Keratinocyte (primary cell): ENCODE measurements around the gene ZFAND6. TPM values are rescaled to one million over a fixed set of nuclear protein-coding genes. Genes with fewer than 3 reads are reported as not detected.

Experiments used
- DNase-seq: peaks from one replicate; pipeline ENCODE4 v3.0.0-alpha.2; 2011; ENCODE audit warnings: low read depth, missing footprints, low spot score
- FAIRE-seq: peaks from 2 replicates; lab custom pipeline; 2011; peaks lifted over from hg19 to GRCh38; lab: Jason Lieb, UNC
- H2AFZ ChIP-seq: 2 replicates; pipeline ENCODE4 v1.6.0; 2012; ENCODE audit warnings: low read length, control low read depth, inconsistent platforms; ENCODE audit not compliant: control insufficient read depth
- H3K27ac ChIP-seq: 2 replicates; pipeline ENCODE4 v1.5.1; 2011; ENCODE audit warnings: low read length; ENCODE audit not compliant: control insufficient read depth, insufficient read depth
- H3K27me3 ChIP-seq: 3 replicates; pipeline ENCODE4 v1.6.0; 2011; ENCODE audit warnings: low read length; ENCODE audit not compliant: control insufficient read depth, insufficient read depth; ENCODE audit errors: extremely low read depth
- H3K36me3 ChIP-seq, 2 experiments: 2 replicates in 1 of 2; 3 replicates in 1 of 2; pipeline ENCODE4 v1.5.1; 2011; ENCODE audit warnings: low read length in 2 of 2, mild to moderate bottlenecking in 1 of 2; ENCODE audit not compliant: control insufficient read depth in 2 of 2, insufficient read depth in 2 of 2; ENCODE audit errors: extremely low read depth in 1 of 2
- H3K4me1 ChIP-seq: 3 replicates; pipeline ENCODE4 v1.5.1; 2011; ENCODE audit warnings: low read length; ENCODE audit not compliant: control insufficient read depth, insufficient read depth; ENCODE audit errors: extremely low read depth
- H3K4me2 ChIP-seq: 3 replicates; pipeline ENCODE4 v1.6.0; 2011; ENCODE audit warnings: low read depth, low read length; ENCODE audit not compliant: control insufficient read depth, insufficient read depth; ENCODE audit errors: extremely low read depth
- H3K4me3 ChIP-seq, 3 experiments: fragments of 200-600 bp in 1 of 3; sonication (generic) in 1 of 3; 2 replicates in 2 of 3; 3 replicates in 1 of 3; pipeline ENCODE4 v1.5.1; 2011 to 2016; ENCODE audit warnings: low read length in 3 of 3, mild to moderate bottlenecking in 3 of 3, control low read depth in 2 of 3, inconsistent platforms in 1 of 3, low read depth in 1 of 3, mixed read lengths in 1 of 3, mixed run types in 1 of 3, moderate library complexity in 1 of 3; ENCODE audit not compliant: control insufficient read depth in 2 of 3, insufficient read depth in 2 of 3; ENCODE audit errors: extremely low read depth in 1 of 3
- H3K79me2 ChIP-seq: 2 replicates; pipeline ENCODE4 v1.6.0; 2012; ENCODE audit warnings: low read length; ENCODE audit not compliant: control insufficient read depth, insufficient read depth
- H3K9ac ChIP-seq: 3 replicates; pipeline ENCODE4 v1.6.0; 2011; ENCODE audit warnings: low read length; ENCODE audit not compliant: control insufficient read depth, insufficient read depth; ENCODE audit errors: extremely low read depth
- H3K9me1 ChIP-seq: 3 replicates; pipeline ENCODE4 v1.6.0; 2011; ENCODE audit warnings: low read length; ENCODE audit not compliant: control insufficient read depth, insufficient read depth; ENCODE audit errors: extremely low read depth
- H3K9me3 ChIP-seq: 2 replicates; pipeline ENCODE4 v1.5.1; 2012; ENCODE audit warnings: low read depth, low read length; ENCODE audit not compliant: control insufficient read depth
- H4K20me1 ChIP-seq: 3 replicates; pipeline ENCODE4 v1.6.0; 2011; ENCODE audit warnings: low read length; ENCODE audit not compliant: control insufficient read depth, insufficient read depth; ENCODE audit errors: extremely low read depth
- CTCF ChIP-seq, 3 experiments: IDR thresholded peaks in 1 of 3; conservative IDR thresholded peaks in 1 of 3; optimal IDR thresholded peaks in 1 of 3; 2 replicates in 2 of 3; 3 replicates in 1 of 3; pipeline versions ENCODE3 to v1.5.1; 2011; ENCODE audit warnings: low read length in 3 of 3, mild to moderate bottlenecking in 3 of 3, moderate library complexity in 2 of 3, control low read depth in 1 of 3, inconsistent platforms in 1 of 3; ENCODE audit not compliant: insufficient read depth in 2 of 3; ENCODE audit errors: extremely low read depth in 1 of 3
- EZH2 ChIP-seq: IDR thresholded peaks from one replicate; pipeline ENCODE4 v1.6.1; 2012; ENCODE audit warnings: inconsistent platforms, mild to moderate bottlenecking, low read length, moderate library complexity
- dilution Hi-C: fragments of 300-500 bp; cut with MboI; formaldehyde crosslinking; loops from one replicate; pipeline ENCODE4 v1.7.0; 2020; ENCODE audit warnings: low sequenced_read_pairs; ENCODE audit not compliant: extremely low pct_ligation_motif_present
- polyA plus RNA-seq, 5 experiments: library from polyadenylated mRNA; depleted of rRNA in 3 of 5; stranded (reverse) in 3 of 5; stranded (forward) in 1 of 5; unstranded in 1 of 5; fragments of >200 nt; gene quantifications; 1 replicate in 1 of 5; 2 replicates in 3 of 5; 3 replicates in 1 of 5; pipeline versions ENCODE4 v1.2.1 to v1.2.3, GENCODE V29; 2011 to 2012; ENCODE audit warnings: missing spikeins in 2 of 5, low read depth in 1 of 5, low replicate concordance in 1 of 5

Gene ZFAND6
- polyA plus RNA-seq, 1 donor (not counting 4 experiments of a cell fraction or from before 2014, with no cell fraction given) = 142 TPM

DNA sequence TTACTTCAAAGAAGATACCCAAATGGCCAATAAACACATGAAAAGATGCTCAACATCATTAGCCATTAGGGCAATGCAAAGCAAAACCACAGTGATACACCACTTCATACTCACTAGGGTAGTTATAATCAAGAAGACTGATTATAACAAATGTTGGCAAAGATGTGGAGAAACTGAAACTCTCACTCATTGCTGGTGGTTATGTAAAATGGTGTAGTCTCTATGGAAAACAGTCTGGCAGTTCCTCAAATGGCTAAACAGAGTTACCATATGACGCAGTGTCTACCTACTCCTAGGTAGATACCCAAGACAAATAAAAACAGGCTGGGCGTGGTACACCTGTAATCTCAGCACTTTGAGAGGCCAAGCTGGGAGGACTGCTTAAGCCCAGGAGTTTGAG lies 3.5 kb upstream of the ZFAND6 start:
- H3K27me3 ChIP-seq = no peaks in the 10 kb centered on the region
- no peaks in the 10 kb centered on the region for H4K20me1 ChIP-seq
- dilution Hi-C loops = no loop called here
- no peak overlapping the region for H2AFZ ChIP-seq
- TF ChIP-seq CTCF (optimal IDR thresholded peaks at IDR 0.05 in 1 of 3, IDR thresholded peaks at IDR 0.05 in 1 of 3, conservative IDR thresholded peaks at IDR 0.05 in 1 of 3; ENCODE audit: extremely low read depth in 1 of 3, insufficient read depth in 2 of 3, low read length in 3 of 3) = no peak
- TF ChIP-seq EZH2 = no peak
- H3K79me2 ChIP-seq = peaks cover 9% of the 10 kb centered on the region
- FAIRE-seq (no peak), DNase-seq (no peak)
- H3K9me1 ChIP-seq = no peaks in the 10 kb centered on the region
- H3K27ac ChIP-seq = no peak overlapping the region
- no peak overlapping the region for H3K4me3 ChIP-seq
- H3K36me3 ChIP-seq = no peaks in the 10 kb centered on the region
- H3K4me1 ChIP-seq = peaks cover 10% of the 10 kb centered on the region
- H3K4me2 ChIP-seq = no peak overlapping the region
- H3K9ac ChIP-seq = no peak overlapping the region
- H3K9me3 ChIP-seq = no peaks in the 10 kb centered on the region

GRCh38 chr15:80058044-80058443 lies 1.4 kb upstream of the ZFAND6 start:
- Histone ChIP-seq H3K4me3 (no peak overlapping the region), H3K9ac (no peak overlapping the region), H3K9me3 (no peaks in the 10 kb centered on the region), H3K36me3 (no peaks in the 10 kb centered on the region), H3K27me3 (no peaks in the 10 kb centered on the region), H3K4me2 (no peak overlapping the region), H3K9me1 (no peaks in the 10 kb centered on the region), H3K27ac (no peak overlapping the region), H3K4me1 (peaks cover 22% of the 10 kb centered on the region), H2AFZ (no peak overlapping the region), H3K79me2 (peaks cover 30% of the 10 kb centered on the region), H4K20me1 (no peaks in the 10 kb centered on the region)
- no peak for TF ChIP-seq EZH2
- TF ChIP-seq CTCF (optimal IDR thresholded peaks at IDR 0.05 in 1 of 3, IDR thresholded peaks at IDR 0.05 in 1 of 3, conservative IDR thresholded peaks at IDR 0.05 in 1 of 3; ENCODE audit: extremely low read depth in 1 of 3, insufficient read depth in 2 of 3, low read length in 3 of 3) = no peak
- no peak for DNase-seq
- FAIRE-seq = no peak
- dilution Hi-C loops = no loop called here
